NOMO-1 treated with DMSO at 0.1 percent for 48 hours (cell line): ENCODE results near the gene VAMP2.
"Not testable (repeated sequence)": the region's sequence is repeated elsewhere in the genome, so short reads cannot be mapped to it uniquely, and the experiment has no call there.

Source experiments
- DNase-seq: peaks from one replicate; lab custom pipeline; 2025; ENCODE audit not compliant: unreplicated experiment; lab: John Stamatoyannopoulos, UW

Gene VAMP2

GRCh38 chr17:8176197-8176940, 13.6 kb upstream of the VAMP2 start, which contains the start of gene TMEM107:
Gene TMEM107, minus strand, starts transcription at chr17:8176380. Its CDS starts 94 bp downstream, at chr17:8176286.
- DNase-seq: peak; percentile 88

GRCh38 chr17:8175795-8176196, 13.0 kb upstream of the VAMP2 start:
- peak; percentile 57 for DNase-seq

GRCh38 chr17:8173871-8174322, 11.1 kb upstream of the VAMP2 start:
- no peak for DNase-seq

GRCh38 chr17:8173056-8173870, 10.5 kb upstream of the VAMP2 start:
- peak; percentile 96 for DNase-seq

GRCh38 chr17:8170186-8170585, 7.4 kb upstream of the VAMP2 start:
- DNase-seq: not testable (repeated sequence)

- no peak for DNase-seq
Measured at GRCh38 chr17:8167526-8167925, 4.8 kb upstream of the VAMP2 start.

GRCh38 chr17:8166731-8167130, 4.0 kb upstream of the VAMP2 start:
- no peak for DNase-seq

- DNase-seq: no peak
Measured at GRCh38 chr17:8164815-8165131, 2.0 kb upstream of the VAMP2 start.

GRCh38 chr17:8163978-8164814, 1.4 kb upstream of the VAMP2 start:
- peak; percentile 42 for DNase-seq

- DNase-seq: no peak
Measured at GRCh38 chr17:8162997-8163977, 539 bp upstream of the VAMP2 start.

- no peak for DNase-seq
Measured at GRCh38 chr17:8161289-8162232, 1.2 kb downstream of the VAMP2 start.

- DNase-seq: no peak
Measured at GRCh38 chr17:8160741-8161221, 2.0 kb downstream of the VAMP2 start.

GRCh38 chr17:8160224-8160577, 2.5 kb downstream of the VAMP2 start:
- no peak for DNase-seq

GRCh38 chr17:8159459-8160223, 3.1 kb downstream of the VAMP2 start:
- DNase-seq: no peak

GRCh38 chr17:8159032-8159400, 3.7 kb downstream of the VAMP2 start:
- no peak for DNase-seq

GRCh38 chr17:8158267-8159031, 4.3 kb downstream of the VAMP2 start:
- peak; percentile 94 for DNase-seq

- DNase-seq: peak; percentile 100
Measured at GRCh38 chr17:8156246-8156992, 6.3 kb downstream of the VAMP2 start.
